Keratinocyte (primary cell): Measurements from ENCODE around the gene ZSCAN26. TPM values are rescaled to one million over a fixed set of nuclear protein-coding genes. Genes with fewer than 3 reads are reported as not detected.
"Not testable (repeated sequence)": the region's sequence is repeated elsewhere in the genome, so short reads cannot be mapped to it uniquely, and the experiment has no call there.

Source experiments
- DNase-seq: peaks from one replicate; pipeline ENCODE4 v3.0.0-alpha.2; 2011; ENCODE audit warnings: low read depth, missing footprints, low spot score
- FAIRE-seq: peaks from 2 replicates; lab custom pipeline; 2011; peaks lifted over from hg19 to GRCh38; lab: Jason Lieb, UNC
- H2AFZ ChIP-seq: 2 replicates; pipeline ENCODE4 v1.6.0; 2012; ENCODE audit warnings: low read length, control low read depth, inconsistent platforms; ENCODE audit not compliant: control insufficient read depth
- H3K27ac ChIP-seq: 2 replicates; pipeline ENCODE4 v1.5.1; 2011; ENCODE audit warnings: low read length; ENCODE audit not compliant: control insufficient read depth, insufficient read depth
- H3K27me3 ChIP-seq: 3 replicates; pipeline ENCODE4 v1.6.0; 2011; ENCODE audit warnings: low read length; ENCODE audit not compliant: control insufficient read depth, insufficient read depth; ENCODE audit errors: extremely low read depth
- H3K36me3 ChIP-seq, 2 experiments: 2 replicates in 1 of 2; 3 replicates in 1 of 2; pipeline ENCODE4 v1.5.1; 2011; ENCODE audit warnings: low read length in 2 of 2, mild to moderate bottlenecking in 1 of 2; ENCODE audit not compliant: control insufficient read depth in 2 of 2, insufficient read depth in 2 of 2; ENCODE audit errors: extremely low read depth in 1 of 2
- H3K4me1 ChIP-seq: 3 replicates; pipeline ENCODE4 v1.5.1; 2011; ENCODE audit warnings: low read length; ENCODE audit not compliant: control insufficient read depth, insufficient read depth; ENCODE audit errors: extremely low read depth
- H3K4me2 ChIP-seq: 3 replicates; pipeline ENCODE4 v1.6.0; 2011; ENCODE audit warnings: low read depth, low read length; ENCODE audit not compliant: control insufficient read depth, insufficient read depth; ENCODE audit errors: extremely low read depth
- H3K4me3 ChIP-seq, 3 experiments: fragments of 200-600 bp in 1 of 3; sonication (generic) in 1 of 3; 2 replicates in 2 of 3; 3 replicates in 1 of 3; pipeline ENCODE4 v1.5.1; 2011 to 2016; ENCODE audit warnings: low read length in 3 of 3, mild to moderate bottlenecking in 3 of 3, control low read depth in 2 of 3, inconsistent platforms in 1 of 3, low read depth in 1 of 3, mixed read lengths in 1 of 3, mixed run types in 1 of 3, moderate library complexity in 1 of 3; ENCODE audit not compliant: control insufficient read depth in 2 of 3, insufficient read depth in 2 of 3; ENCODE audit errors: extremely low read depth in 1 of 3
- H3K79me2 ChIP-seq: 2 replicates; pipeline ENCODE4 v1.6.0; 2012; ENCODE audit warnings: low read length; ENCODE audit not compliant: control insufficient read depth, insufficient read depth
- H3K9ac ChIP-seq: 3 replicates; pipeline ENCODE4 v1.6.0; 2011; ENCODE audit warnings: low read length; ENCODE audit not compliant: control insufficient read depth, insufficient read depth; ENCODE audit errors: extremely low read depth
- H3K9me1 ChIP-seq: 3 replicates; pipeline ENCODE4 v1.6.0; 2011; ENCODE audit warnings: low read length; ENCODE audit not compliant: control insufficient read depth, insufficient read depth; ENCODE audit errors: extremely low read depth
- H3K9me3 ChIP-seq: 2 replicates; pipeline ENCODE4 v1.5.1; 2012; ENCODE audit warnings: low read depth, low read length; ENCODE audit not compliant: control insufficient read depth
- H4K20me1 ChIP-seq: 3 replicates; pipeline ENCODE4 v1.6.0; 2011; ENCODE audit warnings: low read length; ENCODE audit not compliant: control insufficient read depth, insufficient read depth; ENCODE audit errors: extremely low read depth
- CTCF ChIP-seq, 3 experiments: IDR thresholded peaks in 1 of 3; conservative IDR thresholded peaks in 1 of 3; optimal IDR thresholded peaks in 1 of 3; 2 replicates in 2 of 3; 3 replicates in 1 of 3; pipeline versions ENCODE3 to v1.5.1; 2011; ENCODE audit warnings: low read length in 3 of 3, mild to moderate bottlenecking in 3 of 3, moderate library complexity in 2 of 3, control low read depth in 1 of 3, inconsistent platforms in 1 of 3; ENCODE audit not compliant: insufficient read depth in 2 of 3; ENCODE audit errors: extremely low read depth in 1 of 3
- EZH2 ChIP-seq: IDR thresholded peaks from one replicate; pipeline ENCODE4 v1.6.1; 2012; ENCODE audit warnings: inconsistent platforms, mild to moderate bottlenecking, low read length, moderate library complexity
- dilution Hi-C: fragments of 300-500 bp; cut with MboI; formaldehyde crosslinking; loops from one replicate; pipeline ENCODE4 v1.7.0; 2020; ENCODE audit warnings: low sequenced_read_pairs; ENCODE audit not compliant: extremely low pct_ligation_motif_present
- polyA plus RNA-seq, 5 experiments: library from polyadenylated mRNA; depleted of rRNA in 3 of 5; stranded (reverse) in 3 of 5; stranded (forward) in 1 of 5; unstranded in 1 of 5; fragments of >200 nt; gene quantifications; 1 replicate in 1 of 5; 2 replicates in 3 of 5; 3 replicates in 1 of 5; pipeline versions ENCODE4 v1.2.1 to v1.2.3, GENCODE V29; 2011 to 2012; ENCODE audit warnings: missing spikeins in 2 of 5, low read depth in 1 of 5, low replicate concordance in 1 of 5

Gene ZSCAN26
- polyA plus RNA-seq, 1 donor (not counting 4 experiments of a cell fraction or from before 2014, with no cell fraction given): 9.8 TPM

GRCh38 chr6:28296520-28297060 lies 29.6 kb downstream of the ZSCAN26 start:
- Histone ChIP-seq H3K27ac (no peak overlapping the region), H3K4me1 (no peaks in the 10 kb centered on the region), H3K4me2 (no peak overlapping the region), H3K36me3 (peaks cover 0 to 2% of the 10 kb centered on the region in 2 experiments), H3K27me3 (no peaks in the 10 kb centered on the region), H3K9ac (no peak overlapping the region), H3K4me3 (no peak overlapping the region), H3K79me2 (no peaks in the 10 kb centered on the region), H3K9me1 (no peaks in the 10 kb centered on the region), H4K20me1 (no peaks in the 10 kb centered on the region), H3K9me3 (no peaks in the 10 kb centered on the region), H2AFZ (no peak overlapping the region)
- TF ChIP-seq EZH2 (no peak), CTCF (optimal IDR thresholded peaks at IDR 0.05 in 1 of 3, IDR thresholded peaks at IDR 0.05 in 1 of 3, conservative IDR thresholded peaks at IDR 0.05 in 1 of 3; ENCODE audit: extremely low read depth in 1 of 3, insufficient read depth in 2 of 3, low read length in 3 of 3) (no peak)
- FAIRE-seq (no peak), DNase-seq (no peak)
- dilution Hi-C loops: no loop called here

- Histone ChIP-seq H4K20me1 (no peaks in the 10 kb centered on the region), H3K27me3 (no peaks in the 10 kb centered on the region), H3K9me3 (no peaks in the 10 kb centered on the region), H3K9ac (no peak overlapping the region), H3K4me1 (no peaks in the 10 kb centered on the region), H3K79me2 (no peaks in the 10 kb centered on the region), H2AFZ (no peak overlapping the region), H3K4me2 (no peak overlapping the region), H3K9me1 (no peaks in the 10 kb centered on the region), H3K27ac (no peak overlapping the region), H3K4me3 (no peak overlapping the region), H3K36me3 (no peaks in the 10 kb centered on the region)
- dilution Hi-C loops: no loop called here
- DNase-seq (no peak), FAIRE-seq (no peak)
- TF ChIP-seq EZH2: no peak
- no peak for TF ChIP-seq CTCF (optimal IDR thresholded peaks at IDR 0.05 in 1 of 3, IDR thresholded peaks at IDR 0.05 in 1 of 3, conservative IDR thresholded peaks at IDR 0.05 in 1 of 3; ENCODE audit: extremely low read depth in 1 of 3, insufficient read depth in 2 of 3, low read length in 3 of 3)
Measured at GRCh38 chr6:28303570-28303969, 36.6 kb downstream of the ZSCAN26 start.

- dilution Hi-C loops, H4K20me1 ChIP-seq: not testable (repeated sequence)
Measured at GRCh38 chr6:28306363-28306762, 39.4 kb downstream of the ZSCAN26 start.

More at GRCh38 chr6:28306363-28306762, 39.4 kb downstream of the ZSCAN26 start:
- not testable (repeated sequence) for H2AFZ ChIP-seq, H3K4me2 ChIP-seq, FAIRE-seq, H3K9ac ChIP-seq, H3K79me2 ChIP-seq, H3K4me3 ChIP-seq, H3K4me1 ChIP-seq, H3K27me3 ChIP-seq, H3K9me3 ChIP-seq, H3K27ac ChIP-seq, H3K9me1 ChIP-seq, H3K36me3 ChIP-seq, DNase-seq
